Endodermal cell (in vitro differentiated cells): ENCODE results near the gene TRIM41. TPM values are rescaled to one million over a fixed set of nuclear protein-coding genes. Genes with fewer than 3 reads are reported as not detected.
A peak's percentile ranks its signal among the peaks of the same experiment; 100 is the strongest.

Source experiments
- DNase-seq: peaks from one replicate; pipeline ENCODE4 v3.0.0-alpha.2; 2017
- H3K27ac ChIP-seq: 2 replicates; pipeline ENCODE4 v1.5.1; 2013; ENCODE audit warnings: mild to moderate bottlenecking, low read depth, low read length, moderate library complexity
- H3K27me3 ChIP-seq: 2 replicates; pipeline ENCODE4 v1.6.1; 2013; ENCODE audit warnings: mild to moderate bottlenecking, low read length, moderate library complexity; ENCODE audit not compliant: insufficient read depth, control insufficient read depth, poor library complexity, severe bottlenecking
- H3K36me3 ChIP-seq: 2 replicates; pipeline ENCODE4 v1.7.0; 2013; ENCODE audit warnings: mild to moderate bottlenecking, low read length, moderate library complexity; ENCODE audit not compliant: control insufficient read depth, insufficient read depth
- H3K4me1 ChIP-seq: one replicate; pipeline ENCODE4 v1.7.0; 2013; ENCODE audit warnings: low read length; ENCODE audit not compliant: control insufficient read depth, insufficient read depth
- H3K4me3 ChIP-seq: 2 replicates; pipeline ENCODE4 v1.5.1; 2013; ENCODE audit warnings: mild to moderate bottlenecking, low read length, moderate library complexity
- H3K9ac ChIP-seq: 2 replicates; pipeline ENCODE4 v1.6.1; 2013; ENCODE audit warnings: mild to moderate bottlenecking, low read length, moderate library complexity; ENCODE audit not compliant: poor library complexity, severe bottlenecking; ENCODE audit errors: extremely low read depth
- H3K9me3 ChIP-seq: 2 replicates; pipeline ENCODE4 v1.6.1; 2013; ENCODE audit warnings: mild to moderate bottlenecking, low read length, moderate library complexity; ENCODE audit not compliant: control insufficient read depth
- H3K27ac Mint-ChIP-seq: 2 replicates; pipeline ENCODE4 v1.8.0; 2020; ENCODE audit warnings: mixed read lengths
- H3K27me3 Mint-ChIP-seq: 2 replicates; pipeline ENCODE4 v1.8.0; 2021; ENCODE audit warnings: mild to moderate bottlenecking, mixed read lengths; ENCODE audit not compliant: insufficient read depth
- H3K36me3 Mint-ChIP-seq: 2 replicates; pipeline ENCODE4 v1.8.0; 2020; ENCODE audit warnings: low read depth, mixed read lengths
- H3K4me1 Mint-ChIP-seq: 2 replicates; pipeline ENCODE4 v1.8.0; 2020; ENCODE audit warnings: mixed read lengths
- H3K4me3 Mint-ChIP-seq: 2 replicates; pipeline ENCODE4 v1.8.0; 2020; ENCODE audit warnings: mild to moderate bottlenecking, moderate library complexity, mixed read lengths
- H3K9me3 Mint-ChIP-seq: 2 replicates; pipeline ENCODE4 v1.8.0; 2020; ENCODE audit warnings: mild to moderate bottlenecking, mixed read lengths
- WGBS, 2 experiments: methylation state at CpG; one replicate each; pipeline versions ENCODE4 v1.1.5 to v1.1.7; 2013; ENCODE audit warnings: missing lambda C conversion rate in 2 of 2, mixed read lengths in 1 of 2; ENCODE audit not compliant: insufficient coverage in 1 of 2, insufficient read length in 1 of 2; 5-methylcytosine and 5-hydroxymethylcytosine counted together
- total RNA-seq, 2 donors: library from RNA; stranded (reverse); fragmentation: NEBNext Ultra II Directional in 1 of 2; extraction: Animal tissue kit (Norgen Biotek cat#: 25700) in 1 of 2; gene quantifications; 2 replicates in 1 of 2; 3 replicates in 1 of 2; pipeline ENCODE4 v1.2.1, GENCODE V29; 2021
- TF ChIP-seq, protein P1 (sequence below): fragments of 200-600 bp; sonication (generic); conservative IDR thresholded peaks from 2 replicates; pipeline ENCODE4 v1.5.0; 2021; ENCODE audit warnings: antibody characterized with exemption, mild to moderate bottlenecking

The TRIM41 gene
- total RNA-seq, 2 donors from 2014 or later: 37.5 to 41.7 TPM

DNA sequence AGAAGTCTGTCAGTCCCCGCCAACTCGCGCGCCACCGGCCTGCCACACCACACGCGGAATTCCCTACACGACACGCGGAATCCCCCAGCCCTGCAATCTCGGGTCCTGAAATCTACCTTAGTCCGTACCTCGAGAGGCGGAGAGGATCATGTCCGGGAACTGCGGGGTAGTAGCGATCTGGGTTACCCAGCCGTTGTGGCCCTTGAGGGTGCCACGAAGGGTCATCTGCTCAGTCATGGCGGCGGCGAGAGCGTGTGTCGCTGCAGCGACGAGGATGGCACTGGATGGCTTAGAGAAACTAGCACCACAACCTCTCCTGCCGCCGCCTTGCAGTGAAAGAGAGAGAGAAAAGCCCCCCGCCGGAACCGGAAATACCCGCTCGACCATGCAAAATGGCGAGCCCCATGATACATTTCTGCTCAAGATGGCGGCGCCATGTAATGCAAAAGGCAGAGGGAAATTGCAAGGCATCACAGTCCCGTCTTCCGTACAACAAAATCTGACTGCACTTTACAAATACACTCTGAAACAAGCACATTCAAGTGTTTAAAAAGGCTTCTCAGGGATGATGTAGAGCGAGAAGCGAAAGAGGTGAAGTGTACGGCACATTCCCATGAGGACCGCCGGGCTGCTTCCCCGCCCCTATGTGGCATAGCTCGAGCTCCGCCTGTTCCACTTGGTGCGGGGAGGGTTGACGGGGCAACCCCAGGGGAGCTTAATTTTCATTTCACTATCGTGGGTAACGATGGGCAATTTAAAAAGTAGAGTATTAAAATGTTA, 20.7 kb downstream of the TRIM41 start, which contains the start of gene RACK1:
TSS of gene RACK1 (minus strand) at position 343 of the 780 bp plus-strand sequence. CDS start at position 237, 106 bp downstream.
- Mint-ChIP-seq H3K27me3 (no peaks in the 10 kb centered on the region), H3K36me3 (peaks cover 55% of the 10 kb centered on the region), H3K9me3 (no peaks in the 10 kb centered on the region), H3K4me1 (peaks cover 32% of the 10 kb centered on the region), H3K27ac (peak within 1 kb of the TSS; percentile 99), H3K4me3 (peak within 1 kb of the TSS; percentile 100)
- peaks cover 8% of the 10 kb centered on the region for H3K4me1 ChIP-seq
- WGBS, 2 experiments: 0% methylated on average over 37 to 50 of the region's 50 CpGs
- peak within 1 kb of the TSS; percentile 98 for H3K4me3 ChIP-seq
- H3K27me3 ChIP-seq: no peaks in the 10 kb centered on the region
- H3K36me3 ChIP-seq: peaks cover 39% of the 10 kb centered on the region
- peak within 1 kb of the TSS; percentile 96 for H3K27ac ChIP-seq
- TF ChIP-seq, protein P1, sequence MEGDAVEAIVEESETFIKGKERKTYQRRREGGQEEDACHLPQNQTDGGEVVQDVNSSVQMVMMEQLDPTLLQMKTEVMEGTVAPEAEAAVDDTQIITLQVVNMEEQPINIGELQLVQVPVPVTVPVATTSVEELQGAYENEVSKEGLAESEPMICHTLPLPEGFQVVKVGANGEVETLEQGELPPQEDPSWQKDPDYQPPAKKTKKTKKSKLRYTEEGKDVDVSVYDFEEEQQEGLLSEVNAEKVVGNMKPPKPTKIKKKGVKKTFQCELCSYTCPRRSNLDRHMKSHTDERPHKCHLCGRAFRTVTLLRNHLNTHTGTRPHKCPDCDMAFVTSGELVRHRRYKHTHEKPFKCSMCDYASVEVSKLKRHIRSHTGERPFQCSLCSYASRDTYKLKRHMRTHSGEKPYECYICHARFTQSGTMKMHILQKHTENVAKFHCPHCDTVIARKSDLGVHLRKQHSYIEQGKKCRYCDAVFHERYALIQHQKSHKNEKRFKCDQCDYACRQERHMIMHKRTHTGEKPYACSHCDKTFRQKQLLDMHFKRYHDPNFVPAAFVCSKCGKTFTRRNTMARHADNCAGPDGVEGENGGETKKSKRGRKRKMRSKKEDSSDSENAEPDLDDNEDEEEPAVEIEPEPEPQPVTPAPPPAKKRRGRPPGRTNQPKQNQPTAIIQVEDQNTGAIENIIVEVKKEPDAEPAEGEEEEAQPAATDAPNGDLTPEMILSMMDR: no peak
- no peaks in the 10 kb centered on the region for H3K9me3 ChIP-seq
- peak within 1 kb of the TSS; percentile 99 for H3K9ac ChIP-seq
- DNase-seq: peak; percentile 95

DNA sequence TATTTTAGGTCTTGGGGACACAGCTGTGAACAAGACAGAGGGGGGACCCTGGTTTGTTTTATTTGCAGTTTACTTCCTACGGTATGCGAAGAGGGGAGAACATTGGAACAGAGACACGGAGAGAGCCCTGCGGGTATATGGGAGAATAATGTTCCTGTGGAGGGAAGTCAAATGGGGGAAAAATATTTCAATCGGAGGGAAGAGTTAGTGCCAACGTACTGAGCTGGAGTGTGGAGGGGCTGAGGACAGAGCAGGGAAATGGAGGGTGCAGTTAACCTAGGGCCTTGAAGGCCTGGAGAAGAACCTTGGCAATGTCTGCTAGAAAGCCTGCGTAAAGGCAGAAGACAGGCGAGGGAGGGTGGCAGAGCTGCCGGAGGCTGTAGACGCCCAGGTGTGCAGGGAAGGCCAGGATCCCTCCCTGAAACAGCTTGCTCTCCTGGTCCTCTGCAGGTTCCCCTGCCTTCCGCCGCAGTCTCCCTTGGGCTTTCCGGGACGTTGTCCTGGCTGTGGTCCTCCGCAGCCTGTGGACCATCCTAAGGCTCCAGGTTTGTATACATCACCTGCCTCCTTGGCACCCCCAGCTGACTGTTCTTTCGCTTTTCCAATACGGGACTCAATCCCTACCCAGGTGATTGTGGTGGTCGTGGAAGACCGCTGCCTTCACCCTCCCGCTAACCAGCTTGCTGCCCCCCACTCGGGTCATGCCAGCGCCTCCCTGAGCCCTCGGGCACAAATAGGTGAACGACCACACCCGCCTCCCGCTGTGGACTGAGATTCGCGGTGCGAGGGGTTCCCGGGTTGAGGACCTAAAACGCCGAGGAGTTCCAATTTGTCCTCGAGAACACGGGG, 22.6 kb downstream of the TRIM41 start:
- H3K4me3 Mint-ChIP-seq: peak overlapping the region; percentile 100
- Histone ChIP-seq H3K27me3 (no peaks in the 10 kb centered on the region), H3K9ac (peak overlapping the region; percentile 97), H3K9me3 (no peaks in the 10 kb centered on the region), H3K36me3 (peaks cover 36% of the 10 kb centered on the region), H3K4me1 (peaks cover 8% of the 10 kb centered on the region), H3K4me3 (peak overlapping the region; percentile 86), H3K27ac (no peak overlapping the region)
- no peaks in the 10 kb centered on the region for H3K27me3 Mint-ChIP-seq
- WGBS, 2 experiments: 30 to 38% methylated on average over 25 to 34 of the region's 34 CpGs
- TF ChIP-seq, protein P1: no peak
- H3K27ac Mint-ChIP-seq: peak overlapping the region; percentile 98
- H3K36me3 Mint-ChIP-seq: peaks cover 51% of the 10 kb centered on the region
- no peaks in the 10 kb centered on the region for H3K9me3 Mint-ChIP-seq
- peaks cover 42% of the 10 kb centered on the region for H3K4me1 Mint-ChIP-seq
- no peak for DNase-seq

DNA sequence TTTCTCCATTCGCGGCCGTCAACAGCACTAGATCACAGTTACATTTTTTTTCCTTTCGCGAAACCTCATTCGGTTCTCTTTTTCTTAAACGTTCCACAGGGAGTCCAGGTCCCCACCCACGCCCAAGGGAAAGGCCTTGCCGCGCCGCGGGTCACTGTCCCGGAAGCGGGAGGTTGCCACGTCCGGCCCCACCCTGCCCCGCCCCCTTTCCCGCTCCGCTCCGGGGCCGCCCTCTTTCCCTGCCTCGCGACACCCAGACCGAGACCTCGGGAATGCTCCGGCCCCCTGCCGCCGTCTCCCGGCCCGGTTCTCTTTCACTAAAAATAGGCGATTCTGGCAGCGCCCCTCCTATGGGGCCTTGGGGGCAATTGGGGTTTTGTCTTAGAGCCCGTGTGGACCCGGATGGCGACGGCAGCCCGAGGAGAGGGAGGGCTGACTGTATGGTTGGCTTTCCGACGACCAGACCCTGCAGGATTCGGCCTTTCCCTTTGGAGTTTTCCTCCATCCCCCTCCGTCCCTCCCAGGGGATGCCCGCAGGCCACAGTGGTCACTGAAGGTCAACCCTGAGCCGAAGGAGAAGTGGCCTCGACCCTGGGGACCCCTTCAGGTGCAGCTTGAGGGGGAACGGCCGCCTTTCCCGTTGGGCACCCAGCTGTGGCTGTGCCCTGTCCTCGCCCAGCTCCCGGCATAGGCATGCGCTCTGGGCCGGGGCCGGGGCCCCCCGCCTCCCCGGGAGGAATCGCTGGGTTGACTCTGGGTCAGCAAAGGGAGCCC, 23.4 kb downstream of the TRIM41 start:
- DNase-seq: peak; percentile 95
- Histone ChIP-seq H3K4me3 (peak overlapping the region; percentile 86), H3K27ac (peak overlapping the region; percentile 83), H3K9ac (peak overlapping the region; percentile 97), H3K9me3 (no peaks in the 10 kb centered on the region), H3K4me1 (peaks cover 7% of the 10 kb centered on the region), H3K27me3 (no peaks in the 10 kb centered on the region), H3K36me3 (peaks cover 31% of the 10 kb centered on the region)
- peak overlapping the region; percentile 100 for H3K4me3 Mint-ChIP-seq
- peaks cover 46% of the 10 kb centered on the region for H3K36me3 Mint-ChIP-seq
- WGBS, 2 experiments: 0% methylated on average over 25 to 55 of the region's 55 CpGs
- TF ChIP-seq, protein P1: no peak
- H3K4me1 Mint-ChIP-seq: peaks cover 43% of the 10 kb centered on the region
- H3K27me3 Mint-ChIP-seq: no peaks in the 10 kb centered on the region
- peak overlapping the region; percentile 98 for H3K27ac Mint-ChIP-seq
- H3K9me3 Mint-ChIP-seq: no peaks in the 10 kb centered on the region
